K562 (cell line): ENCODE measurements around the gene GATA5. TPM values are rescaled to one million over a fixed set of nuclear protein-coding genes. Genes with fewer than 3 reads are reported as not detected.

ENCODE experiments used
- ATAC-seq: fragments of 200-7000 bp; cut with Tn5 transposase; 3 replicates; pipeline ENCODE4 v1.9.1; 2020; ENCODE audit warnings: moderate library complexity
- BruUV-seq: library from RNA; stranded (reverse); fragments of 400-500 nt; replicated peaks from 2 replicates; lab custom pipeline; 2021; lab: Mats Ljungman, UMichigan
- CTCF ChIA-PET: fragments of 300-600 bp; formaldehyde crosslinking; extraction: SDS; loops from one replicate; lab custom pipeline; 2021; ENCODE audit warnings: low intra/inter-chr PET ratio; lab: Yijun Ruan, JAX
- POLR2A ChIA-PET: fragments of 300-600, 350-650 bp; sonication (Branson Sonifier 250); formaldehyde crosslinking; extraction: SDS; loops from one replicate; lab custom pipeline; 2021; ENCODE audit warnings: antibody characterized with exemption, inconsistent platforms; lab: Yijun Ruan, JAX
- DNase-seq, 4 experiments: peaks; one replicate each; pipeline versions ENCODE4 v3.0.0 to v3.0.0-alpha.2; 2011 to 2018; ENCODE audit warnings: low spot score in 3 of 4, mixed read lengths in 3 of 4; ENCODE audit errors: extremely low read depth in 1 of 4
- FAIRE-seq: peaks from 2 replicates; lab custom pipeline; 2011; peaks lifted over from hg19 to GRCh38; lab: Jason Lieb, UNC
- H2AFZ ChIP-seq: 2 replicates; pipeline ENCODE4 v1.6.0; 2011; ENCODE audit warnings: low read depth, low read length, control low read depth, inconsistent platforms
- H3K27ac ChIP-seq: fragments of 200-600 bp; 3 replicates; pipeline ENCODE4 v1.8.0; 2011; ENCODE audit warnings: low read depth, mild to moderate bottlenecking, control low read depth, inconsistent platforms, low read length, moderate library complexity, mixed read lengths; ENCODE audit errors: extremely low read depth
- H3K27me3 ChIP-seq, 2 experiments: fragments of 300-600 bp in 1 of 2; 2 replicates in 1 of 2; 3 replicates in 1 of 2; pipeline versions ENCODE4 v1.6.0 to v1.8.0; 2011; ENCODE audit warnings: inconsistent platforms in 2 of 2, low read length in 2 of 2, mild to moderate bottlenecking in 1 of 2, mixed read lengths in 1 of 2, moderate library complexity in 1 of 2; ENCODE audit not compliant: control insufficient read depth in 2 of 2, insufficient read depth in 2 of 2
- H3K36me3 ChIP-seq: fragments of 300-600 bp; 3 replicates; pipeline ENCODE4 v1.8.0; 2011; ENCODE audit warnings: mild to moderate bottlenecking, low read length, inconsistent platforms; ENCODE audit not compliant: control insufficient read depth, insufficient read depth
- H3K4me1 ChIP-seq, 2 experiments: fragments of 200-600 bp in 1 of 2; replicated peaks in 1 of 2; 2 replicates in 1 of 2; 3 replicates in 1 of 2; pipeline versions ENCODE4 v1.5.1 to v1.8.0; 2011; ENCODE audit warnings: inconsistent platforms in 2 of 2, low read length in 2 of 2, mild to moderate bottlenecking in 1 of 2, mixed read lengths in 1 of 2, moderate library complexity in 1 of 2; ENCODE audit not compliant: control insufficient read depth in 2 of 2, insufficient read depth in 2 of 2
- H3K4me2 ChIP-seq: 2 replicates; pipeline ENCODE4 v1.6.1; 2011; ENCODE audit warnings: low read length, control low read depth, inconsistent platforms, mixed read lengths; ENCODE audit not compliant: insufficient read depth
- H3K4me3 ChIP-seq: fragments of 200-600 bp; sonication (generic), shearing (Covaris generic); 2 replicates; pipeline ENCODE4 v1.5.1; 2016; ENCODE audit warnings: control low read depth, inconsistent platforms
- H3K79me2 ChIP-seq: fragments of 200-600 bp; 3 replicates; pipeline ENCODE4 v1.8.0; 2011; ENCODE audit warnings: low read length, inconsistent platforms; ENCODE audit not compliant: control insufficient read depth, insufficient read depth
- H3K9ac ChIP-seq, 2 experiments: 2 replicates each; pipeline versions ENCODE4 v1.6.0 to v1.6.1; 2011; ENCODE audit warnings: low read depth in 2 of 2, low read length in 2 of 2, control low read depth in 1 of 2, inconsistent platforms in 1 of 2, mild to moderate bottlenecking in 1 of 2, mixed read lengths in 1 of 2; ENCODE audit not compliant: insufficient read depth in 1 of 2
- H3K9me1 ChIP-seq: one replicate; pipeline ENCODE4 v1.6.0; 2011; ENCODE audit warnings: inconsistent platforms, mild to moderate bottlenecking, low read length, moderate library complexity; ENCODE audit not compliant: control insufficient read depth, insufficient read depth
- H3K9me3 ChIP-seq: replicated peaks from 2 replicates; pipeline ENCODE4 v1.5.1; 2011; ENCODE audit warnings: low read depth, low read length, inconsistent platforms; ENCODE audit not compliant: control insufficient read depth, insufficient read depth
- H4K20me1 ChIP-seq: replicated peaks from 2 replicates; pipeline ENCODE4 v1.6.1; 2011; ENCODE audit warnings: low read length, inconsistent platforms, mixed read lengths; ENCODE audit not compliant: control insufficient read depth, insufficient read depth
- ATF7 ChIP-seq: fragments of 450-650 bp; IDR thresholded peaks from 2 replicates; pipeline ENCODE4 v1.7.1; 2014; ENCODE audit warnings: mild to moderate bottlenecking, moderate library complexity
- CHAMP1 ChIP-seq: fragments of 450-650 bp; IDR thresholded peaks from 2 replicates; pipeline ENCODE4 v1.6.1; 2016; ENCODE audit warnings: mild to moderate bottlenecking
- FOSL1 ChIP-seq: fragments of 200-800 bp; sonication (Bioruptor generic); conservative IDR thresholded peaks from 2 replicates; pipeline ENCODE4 v1.6.1; 2016; ENCODE audit warnings: missing genetic modification characterization, missing compliant biosample characterization
- JUN ChIP-seq, 2 experiments: sonication (generic) in 1 of 2; formaldehyde crosslinking in 1 of 2; IDR thresholded peaks; 2 replicates each; pipeline versions ENCODE4 v1.6.1 to v1.8.0; 2012 to 2022; ENCODE audit warnings: borderline replicate concordance in 2 of 2, mild to moderate bottlenecking in 2 of 2, improper control_type of control experiment in 1 of 2, low read depth in 1 of 2, low read length in 1 of 2, missing genetic modification reagents in 1 of 2
- MNT ChIP-seq, 2 experiments: fragments of 450-650 bp; conservative IDR thresholded peaks; 2 replicates each; pipeline ENCODE4 v1.6.1; 2017; ENCODE audit warnings: mild to moderate bottlenecking in 2 of 2, moderate library complexity in 2 of 2
- RBM15 ChIP-seq: fragments of 200-400 bp; formaldehyde crosslinking; IDR thresholded peaks from 2 replicates; pipeline ENCODE4 v1.6.1; 2018; ENCODE audit warnings: mild to moderate bottlenecking, low read length, moderate library complexity; ENCODE audit not compliant: insufficient read depth
- TAF9B ChIP-seq: fragments of 450-650 bp; IDR thresholded peaks from 2 replicates; pipeline ENCODE4 v1.6.1; 2018; ENCODE audit warnings: mild to moderate bottlenecking; ENCODE audit not compliant: partially characterized antibody
- USF1 ChIP-seq: sonication (generic); formaldehyde crosslinking; IDR thresholded peaks from 2 replicates; pipeline ENCODE4 v1.9.0; 2022; ENCODE audit warnings: mild to moderate bottlenecking, missing genetic modification reagents
- ZNF592 ChIP-seq: fragments of 450-650 bp; IDR thresholded peaks from 2 replicates; pipeline ENCODE4 v1.6.1; 2017; ENCODE audit warnings: antibody characterized with exemption, mild to moderate bottlenecking
- whole genome bisulfite sequencing: fragments of 100-300 bp; shearing (Covaris generic); methylation state at CpG from one replicate; pipeline ENCODE4 v1.1.6; 2016; ENCODE audit warnings: low coverage, mixed read lengths; ENCODE audit not compliant: insufficient coverage; ENCODE audit errors: missing lambda C conversion rate; 5-methylcytosine and 5-hydroxymethylcytosine counted together
- in situ Hi-C: fragments of 300-500 bp; cut with MboI; formaldehyde crosslinking; loops from 4 replicates; pipeline ENCODE4 v1.15.0; 2018; ENCODE audit warnings: inconsistent platforms, mixed read lengths
- intact Hi-C: fragments of 100-400 bp; cut with micrococcal nuclease; formaldehyde crosslinking; loops from 2 replicates; pipeline ENCODE4 v1.14.2; 2022
- polyA plus RNA-seq, 8 experiments: library from polyadenylated mRNA; depleted of rRNA in 4 of 8; stranded (reverse) in 5 of 8; unstranded in 3 of 8; fragments of >200 nt; fragmentation: Nextera tagmentation in 2 of 8; fragmentation: Illumina TruSeq in 1 of 8; extraction: Ambion mirVana in 2 of 8; extraction: Trizol in 1 of 8; gene quantifications; 2 replicates each; pipeline versions ENCODE4 v1.2.1 to v1.2.3, GENCODE V29; 2011 to 2014; ENCODE audit warnings: inconsistent platforms in 1 of 8, missing spikeins in 1 of 8
- total RNA-seq, 7 experiments: library from RNA; depleted of rRNA in 6 of 7; stranded (reverse); fragments of >200 nt in 6 of 7; fragmentation: Illumina TruSeq in 2 of 7; extraction: Trizol in 2 of 7; gene quantifications; 2 replicates each; pipeline versions ENCODE4 v1.2.1 to v1.2.3, GENCODE V29; 2011 to 2021; ENCODE audit warnings: low replicate concordance in 1 of 7

GATA5 gene
- total and polyA plus RNA-seq, 9 of the 15 experiments (the other 6 are each of a cell fraction or from before 2014, with no cell fraction given): 0.09 to 0.57 (median 0.20) TPM; not detected in 3

GRCh38 chr20:62501801-62502495, 26.2 kb upstream of the GATA5 start:
- Histone ChIP-seq H3K27ac (no peak overlapping the region), H2AFZ (0 out of 2 replicates have a peak overlapping the region, but pooled peaks have one; percentile 14), H3K79me2 (no peaks in the 10 kb centered on the region), H3K9me1 (no peaks in the 10 kb centered on the region), H3K36me3 (no peaks in the 10 kb centered on the region), H3K9me3 (no peaks in the 10 kb centered on the region; the same call in 1 of the 2 replicates), H3K4me1 (peaks cover 9 to 61% of the 10 kb centered on the region in 2 experiments; a peak in 4 of 5 replicates), H3K4me2 (no peak overlapping the region), H3K27me3 (no peaks in the 10 kb centered on the region; a peak in 1 of 5 replicates), H3K9ac (peak overlapping the region in 1 of 2 experiments; percentile 37; a peak in 2 of 4 replicates), H4K20me1 (peaks cover 5% of the 10 kb centered on the region; the same call in 1 of the 2 replicates), H3K4me3 (no peak overlapping the region)
- intact Hi-C loops: no loop called here
- no peak for ATAC-seq
- BruUV-seq: no TSS peak
- ChIA-PET POLR2A (interaction anchor here (0.6 to 1.3 kb wide), 2 partner anchors 115 to 527 kb away, joined by 3 read pairs; no protein-coding TSS in a partner anchor), CTCF (interaction anchor here (0.6 to 1.0 kb wide), 2 partner anchors 119 to 290 kb away, joined by 3 read pairs; no protein-coding TSS in a partner anchor)
- 22% methylated on average over 13 of the region's 13 CpGs for WGBS
- in situ Hi-C loops: loop anchor here (5.0 kb wide), 1 partner anchor 110 kb away; no protein-coding TSS in a partner anchor
- FAIRE-seq: no peak
- DNase-seq: peak in 1 of 4 experiments; percentile 37
- TF ChIP-seq TAF9B (no peak), CHAMP1 (no peak), ZNF592 (peak; percentile 17; the same call in 1 of the 2 replicates), USF1 (CRISPR knock-in tag) (peak; percentile 39; the same call in 1 of the 2 replicates), MNT (conservative IDR thresholded peaks at IDR 0.05) (peak in 1 of 2 experiments; percentile 52; a peak in 1 of 4 replicates), JUN (IDR thresholded peaks at IDR 0.05; ENCODE audit: borderline replicate concordance, low read depth, low read length) (peak; percentile 45; the same call in 1 of the 2 replicates), JUN (CRISPR knock-in tag; IDR thresholded peaks at IDR 0.05; ENCODE audit: borderline replicate concordance) (no peak), RBM15 (no peak), ATF7 (peak; percentile 28; the same call in 1 of the 2 replicates), FOSL1 (tag) (0 out of 2 replicates have a peak, but pooled peaks have one; percentile 16)
